H1 (cell line): ENCODE data around the gene MYCBP2.

ENCODE experiments used
- CTCF ChIP-seq, 3 experiments: IDR thresholded peaks; 1 replicate in 2 of 3; 2 replicates in 1 of 3; pipeline versions ENCODE4 v1.5.1 to v1.6.1; 2011; ENCODE audit warnings: low read length in 3 of 3, mild to moderate bottlenecking in 3 of 3, inconsistent platforms in 2 of 3, low read depth in 1 of 3, moderate library complexity in 1 of 3; ENCODE audit not compliant: insufficient read depth in 1 of 3; ENCODE audit errors: control extremely low read depth in 1 of 3
- FOSL1 ChIP-seq: IDR thresholded peaks from 2 replicates; pipeline ENCODE4 v1.6.1; 2011; ENCODE audit warnings: mild to moderate bottlenecking, low read depth, low read length, moderate library complexity; ENCODE audit not compliant: insufficient read depth
- JUN ChIP-seq: IDR thresholded peaks from 2 replicates; pipeline ENCODE4 v1.6.1; 2011; ENCODE audit warnings: low read depth, mild to moderate bottlenecking, improper control_type of control experiment, low read length
- KDM5A ChIP-seq: fragments of 200-600 bp; IDR thresholded peaks from 2 replicates; pipeline ENCODE4 v1.7.1; 2012; ENCODE audit warnings: mild to moderate bottlenecking, low read length, inconsistent platforms, mixed read lengths
- MAFK ChIP-seq: IDR thresholded peaks from 2 replicates; pipeline ENCODE4 v1.6.1; 2012; ENCODE audit warnings: low read depth, mild to moderate bottlenecking, improper control_type of control experiment, low read length
- NRF1 ChIP-seq: IDR thresholded peaks from 2 replicates; pipeline ENCODE4 v1.6.1; 2011; ENCODE audit warnings: mild to moderate bottlenecking, low read depth, low read length, improper control_type of control experiment
- POLR2A ChIP-seq, 2 experiments: IDR thresholded peaks; 1 replicate in 1 of 2; 2 replicates in 1 of 2; pipeline ENCODE4 v1.6.1; 2011; ENCODE audit warnings: low read depth in 2 of 2, low read length in 2 of 2, mild to moderate bottlenecking in 2 of 2; ENCODE audit errors: control extremely low read depth in 1 of 2
- POLR2AphosphoS5 ChIP-seq: IDR thresholded peaks from 2 replicates; pipeline ENCODE4 v1.6.1; 2011; ENCODE audit warnings: low read depth, low read length
- SRF ChIP-seq: IDR thresholded peaks from 2 replicates; pipeline ENCODE4 v1.6.1; 2011; ENCODE audit warnings: mild to moderate bottlenecking, low read depth, low read length, moderate library complexity
- SUZ12 ChIP-seq: fragments of 200-600 bp; sonication (generic); IDR thresholded peaks from 2 replicates; pipeline ENCODE4 v1.6.1; 2012; ENCODE audit warnings: mild to moderate bottlenecking, inconsistent platforms, low read length, moderate library complexity, mixed read lengths
- TAF1 ChIP-seq: IDR thresholded peaks from 2 replicates; pipeline ENCODE4 v1.6.1; 2011; ENCODE audit warnings: mild to moderate bottlenecking, low read depth, low read length
- YY1 ChIP-seq: IDR thresholded peaks from 2 replicates; pipeline ENCODE4 v1.6.1; 2011; ENCODE audit warnings: low read depth, mild to moderate bottlenecking, low read length
- ZNF274 ChIP-seq: IDR thresholded peaks from 2 replicates; pipeline ENCODE4 v1.7.0; 2012; ENCODE audit warnings: low read length, borderline replicate concordance; ENCODE audit errors: extremely low read depth
- TF ChIP-seq, protein P1 (sequence below): IDR thresholded peaks from 2 replicates; pipeline ENCODE4 v1.6.1; 2012; ENCODE audit warnings: inconsistent platforms

DNA sequence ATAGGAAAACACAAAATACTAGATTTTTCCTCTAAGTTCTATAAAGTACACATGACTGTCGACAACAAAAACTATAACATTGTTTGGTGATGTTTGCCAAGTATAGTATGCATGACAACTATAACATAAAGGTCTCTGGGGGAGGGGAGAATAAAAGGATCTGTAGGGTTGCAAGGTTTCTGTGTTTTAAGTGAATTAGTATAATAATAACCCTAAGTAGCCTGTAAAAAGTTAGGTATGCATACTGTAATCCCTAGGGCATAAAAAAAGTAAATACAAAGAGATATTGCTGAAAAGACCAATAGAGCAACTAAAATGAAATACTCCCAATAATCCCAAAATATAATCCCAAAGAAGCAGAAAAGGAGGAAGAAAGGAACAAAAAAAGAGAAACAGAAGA lies 14.6 kb downstream of the MYCBP2 start:
- TF ChIP-seq CTCF (IDR thresholded peaks at IDR 0.05; ENCODE audit: control extremely low read depth in 1 of 3, insufficient read depth in 1 of 3, low read depth in 1 of 3, low read length in 3 of 3) (no peak), SRF (no peak), NRF1 (no peak), KDM5A (no peak), POLR2A (IDR thresholded peaks at IDR 0.05; ENCODE audit: control extremely low read depth in 1 of 2, low read depth in 2 of 2, low read length in 2 of 2) (no peak), TAF1 (no peak), SUZ12 (no peak), POLR2AphosphoS5 (no peak), YY1 (no peak), MAFK (no peak), ZNF274 (no peak), JUN (no peak), FOSL1 (no peak)
- TF ChIP-seq, protein P1, sequence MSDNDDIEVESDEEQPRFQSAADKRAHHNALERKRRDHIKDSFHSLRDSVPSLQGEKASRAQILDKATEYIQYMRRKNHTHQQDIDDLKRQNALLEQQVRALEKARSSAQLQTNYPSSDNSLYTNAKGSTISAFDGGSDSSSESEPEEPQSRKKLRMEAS = no peak
